ENCODE results near the gene NRL.

- TF ChIP-seq GATA3 (IDR thresholded peaks at IDR 0.05; ENCODE audit: low read depth, low read length) (no peak), GATA2 (IDR thresholded peaks at IDR 0.05; ENCODE audit: low read depth, low read length) (no peak)
Observed at GRCh38 chr14:24052656-24053547, 61.8 kb downstream of the NRL start.

All from SH-SY5Y (cell line).